B cell (primary cell): ENCODE data around the gene KLHL42. TPM values are rescaled to one million over a fixed set of nuclear protein-coding genes. Genes with fewer than 3 reads are reported as not detected.

Experiments used
- ATAC-seq: fragments of 200-7000 bp; cut with Tn5 transposase; one replicate; pipeline ENCODE4 v1.10.0; 2021; ENCODE audit warnings: low read depth, mild to moderate bottlenecking, moderate number of reproducible peaks, moderate library complexity
- CTCF ChIA-PET: fragments of 350-600 bp; sonication (Branson Sonifier 250); formaldehyde crosslinking; loops from one replicate; lab custom pipeline; 2021; ENCODE audit warnings: antibody characterized with exemption, inconsistent platforms; lab: Charles Lee
- POLR2A ChIA-PET: fragments of 350-600 bp; sonication (Branson Sonifier 250); formaldehyde crosslinking; loops from one replicate; lab custom pipeline; 2021; ENCODE audit warnings: antibody characterized with exemption; lab: Charles Lee
- DNase-seq: peaks from one replicate; pipeline ENCODE4 v3.0.0; 2013
- H2AFZ ChIP-seq: 2 replicates; pipeline ENCODE4 v1.6.1; 2012; ENCODE audit warnings: mild to moderate bottlenecking, low read depth, low read length; ENCODE audit not compliant: insufficient read depth, poor library complexity, severe bottlenecking
- H3K27ac ChIP-seq, 2 donors: 1 replicate in 1 of 2; 2 replicates in 1 of 2; pipeline ENCODE4 v1.5.1; 2012 to 2013; ENCODE audit warnings: low read length in 2 of 2, mild to moderate bottlenecking in 2 of 2, moderate library complexity in 1 of 2
- H3K27me3 ChIP-seq, 4 experiments: fragments of 200-600 bp in 1 of 4; sonication (generic) in 1 of 4; replicated peaks in 1 of 4; 1 replicate in 2 of 4; 2 replicates in 2 of 4; pipeline versions ENCODE4 v1.6.1 to v1.7.0; 2013 to 2016; ENCODE audit warnings: low read length in 3 of 4, mild to moderate bottlenecking in 2 of 4, mixed read lengths in 1 of 4, moderate library complexity in 1 of 4; ENCODE audit not compliant: insufficient read depth in 4 of 4, control insufficient read depth in 3 of 4; ENCODE audit errors: control extremely low read depth in 1 of 4
- H3K36me3 ChIP-seq, 2 experiments: replicated peaks in 1 of 2; 1 replicate in 1 of 2; 2 replicates in 1 of 2; pipeline versions ENCODE4 v1.6.1 to v1.7.1; 2013; ENCODE audit warnings: low read length in 1 of 2; ENCODE audit not compliant: insufficient read depth in 2 of 2, control insufficient read depth in 1 of 2; ENCODE audit errors: control extremely low read depth in 1 of 2, extremely low read depth in 1 of 2
- H3K4me1 ChIP-seq, 2 donors: fragments of 200-600 bp in 1 of 2; sonication (generic) in 1 of 2; 1 replicate in 1 of 2; 2 replicates in 1 of 2; pipeline versions ENCODE4 v1.5.1 to v1.6.1; 2013 to 2017; ENCODE audit warnings: low read length in 2 of 2; ENCODE audit not compliant: control insufficient read depth in 2 of 2, insufficient read depth in 2 of 2
- H3K4me2 ChIP-seq: replicated peaks from 2 replicates; pipeline ENCODE3; 2012; ENCODE audit warnings: mild to moderate bottlenecking, low read depth, low read length; ENCODE audit not compliant: poor library complexity, severe bottlenecking
- H3K4me3 ChIP-seq, 5 experiments: fragments of 200-600 bp in 1 of 5; sonication (generic) in 1 of 5; 1 replicate in 3 of 5; 2 replicates in 2 of 5; pipeline versions ENCODE4 v1.5.1 to v1.7.0; 2011 to 2016; ENCODE audit warnings: low read length in 4 of 5, mild to moderate bottlenecking in 4 of 5, low read depth in 2 of 5, control low read depth in 1 of 5, moderate library complexity in 1 of 5; ENCODE audit not compliant: insufficient read depth in 1 of 5; ENCODE audit errors: control extremely low read depth in 1 of 5, extremely low read depth in 1 of 5
- H3K79me2 ChIP-seq: fragments of 200-600 bp; sonication (generic); one replicate; pipeline ENCODE4 v1.6.0; 2016; ENCODE audit warnings: low read length; ENCODE audit not compliant: control insufficient read depth, insufficient read depth
- H3K9ac ChIP-seq: fragments of 200-600 bp; sonication (generic); 2 replicates; pipeline ENCODE4 v1.6.1; 2017; ENCODE audit warnings: mild to moderate bottlenecking, low read length, moderate library complexity
- H3K9me3 ChIP-seq, 3 donors: one replicate each; pipeline versions ENCODE4 v1.6.1 to v1.7.1; 2013; ENCODE audit warnings: low read length in 2 of 3; ENCODE audit not compliant: control insufficient read depth in 2 of 3, insufficient read depth in 1 of 3; ENCODE audit errors: control extremely low read depth in 1 of 3
- H4K20me1 ChIP-seq: 2 replicates; pipeline ENCODE4 v1.6.0; 2012; ENCODE audit warnings: mild to moderate bottlenecking, low read length; ENCODE audit not compliant: insufficient read depth, control insufficient read depth, poor library complexity, severe bottlenecking
- H3K27ac Mint-ChIP-seq: one replicate; pipeline ENCODE4 v1.8.0; 2021; ENCODE audit warnings: mixed read lengths
- H3K27me3 Mint-ChIP-seq: one replicate; pipeline ENCODE4 v1.8.0; 2021; ENCODE audit warnings: mixed read lengths
- H3K4me1 Mint-ChIP-seq: one replicate; pipeline ENCODE4 v1.8.0; 2021; ENCODE audit warnings: mixed read lengths
- H3K4me3 Mint-ChIP-seq: one replicate; pipeline ENCODE4 v1.8.0; 2021; ENCODE audit warnings: mixed read lengths
- H3K9me3 Mint-ChIP-seq: one replicate; pipeline ENCODE4 v1.8.0; 2022; ENCODE audit warnings: mixed read lengths; ENCODE audit not compliant: insufficient read depth
- EZH2 ChIP-seq: IDR thresholded peaks from 2 replicates; pipeline ENCODE4 v1.6.1; 2012; ENCODE audit warnings: borderline replicate concordance, low read depth, mild to moderate bottlenecking, moderate library complexity, low read length; ENCODE audit not compliant: insufficient read depth, poor library complexity, severe bottlenecking
- WGBS: methylation state at CpG from one replicate; pipeline ENCODE4 v1.1.5; 2013; ENCODE audit warnings: missing lambda C conversion rate; ENCODE audit not compliant: insufficient coverage; 5-methylcytosine and 5-hydroxymethylcytosine counted together
- intact Hi-C: fragments of 100-400 bp; cut with micrococcal nuclease; formaldehyde crosslinking; loops from one replicate; pipeline ENCODE4 v1.10.0; 2022
- polyA plus RNA-seq: library from polyadenylated mRNA; depleted of rRNA; stranded (reverse); fragments of >200 nt; gene quantifications from 2 replicates; pipeline ENCODE4 v1.2.3, GENCODE V29; 2012
- total RNA-seq, 2 donors: library from RNA; stranded (reverse); fragments of 120-200 nt in 1 of 2; gene quantifications; 1 replicate in 1 of 2; 2 replicates in 1 of 2; pipeline versions ENCODE4 v1.2.3 to v1.2.4, GENCODE V29; 2013 to 2022
- TF ChIP-seq, protein P1 (sequence below): fragments of 200-600 bp; IDR thresholded peaks from one replicate; pipeline ENCODE4 v1.8.0; 2022; ENCODE audit warnings: antibody characterized with exemption, mild to moderate bottlenecking

Gene KLHL42
- total and polyA plus RNA-seq, 2 donors (not counting 1 experiment from before 2014, with no cell fraction given), result 11.5 to 20.5 TPM

- peak; percentile 60 for DNase-seq
- Histone ChIP-seq H3K4me1 (peaks cover 3 to 20% of the 10 kb centered on the region in 2 donors), H3K27ac (peak overlapping the region; percentile 27 to 52), H3K4me3 (peak overlapping the region in 2 of 5 experiments; percentile 11 to 31), H3K4me2 (peak overlapping the region; percentile 45), H4K20me1 (no peaks in the 10 kb centered on the region), H3K79me2 (no peaks in the 10 kb centered on the region), H3K9me3 (no peaks in the 10 kb centered on the region), H3K9ac (no peak overlapping the region), H3K27me3 (no peaks in the 10 kb centered on the region), H3K36me3 (no peaks in the 10 kb centered on the region), H2AFZ (peak overlapping the region; percentile 50)
- intact Hi-C loops, result no loop called here
- ATAC-seq, result peak; percentile 65
- H3K27ac Mint-ChIP-seq, result peak overlapping the region; percentile 62
- CTCF ChIA-PET, result no interaction called here
- H3K4me1 Mint-ChIP-seq, result peaks cover 35% of the 10 kb centered on the region
- peak overlapping the region; percentile 60 for H3K4me3 Mint-ChIP-seq
- POLR2A ChIA-PET, result no interaction called here
- 72% methylated on average over 12 of the region's 12 CpGs for WGBS
- TF ChIP-seq, protein P1, sequence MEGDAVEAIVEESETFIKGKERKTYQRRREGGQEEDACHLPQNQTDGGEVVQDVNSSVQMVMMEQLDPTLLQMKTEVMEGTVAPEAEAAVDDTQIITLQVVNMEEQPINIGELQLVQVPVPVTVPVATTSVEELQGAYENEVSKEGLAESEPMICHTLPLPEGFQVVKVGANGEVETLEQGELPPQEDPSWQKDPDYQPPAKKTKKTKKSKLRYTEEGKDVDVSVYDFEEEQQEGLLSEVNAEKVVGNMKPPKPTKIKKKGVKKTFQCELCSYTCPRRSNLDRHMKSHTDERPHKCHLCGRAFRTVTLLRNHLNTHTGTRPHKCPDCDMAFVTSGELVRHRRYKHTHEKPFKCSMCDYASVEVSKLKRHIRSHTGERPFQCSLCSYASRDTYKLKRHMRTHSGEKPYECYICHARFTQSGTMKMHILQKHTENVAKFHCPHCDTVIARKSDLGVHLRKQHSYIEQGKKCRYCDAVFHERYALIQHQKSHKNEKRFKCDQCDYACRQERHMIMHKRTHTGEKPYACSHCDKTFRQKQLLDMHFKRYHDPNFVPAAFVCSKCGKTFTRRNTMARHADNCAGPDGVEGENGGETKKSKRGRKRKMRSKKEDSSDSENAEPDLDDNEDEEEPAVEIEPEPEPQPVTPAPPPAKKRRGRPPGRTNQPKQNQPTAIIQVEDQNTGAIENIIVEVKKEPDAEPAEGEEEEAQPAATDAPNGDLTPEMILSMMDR, result no peak
- peaks cover 9% of the 10 kb centered on the region for H3K27me3 Mint-ChIP-seq
- no peaks in the 10 kb centered on the region for H3K9me3 Mint-ChIP-seq
Observed at GRCh38 chr12:27824126-27824842, 44.3 kb downstream of the KLHL42 start.

GRCh38 chr12:27826076-27826475 lies 46.0 kb downstream of the KLHL42 start:
- WGBS, result 88% methylated on average over 1 of the region's 1 CpG
- Mint-ChIP-seq H3K9me3 (no peaks in the 10 kb centered on the region), H3K4me1 (peaks cover 34% of the 10 kb centered on the region), H3K4me3 (no peak overlapping the region), H3K27me3 (peaks cover 5% of the 10 kb centered on the region), H3K27ac (no peak overlapping the region)
- Histone ChIP-seq H3K79me2 (no peaks in the 10 kb centered on the region), H4K20me1 (no peaks in the 10 kb centered on the region), H2AFZ (no peak overlapping the region), H3K9me3 (no peaks in the 10 kb centered on the region), H3K27ac (no peak overlapping the region), H3K4me2 (no peak overlapping the region), H3K9ac (no peak overlapping the region), H3K4me1 (peaks cover 3 to 20% of the 10 kb centered on the region in 2 donors), H3K4me3 (no peak overlapping the region), H3K27me3 (no peaks in the 10 kb centered on the region), H3K36me3 (no peaks in the 10 kb centered on the region)
- TF ChIP-seq EZH2, result no peak
- TF ChIP-seq, protein P1, result no peak
- POLR2A ChIA-PET, result no interaction called here
- ATAC-seq (no peak), DNase-seq (no peak)
- intact Hi-C loops, result no loop called here
- CTCF ChIA-PET, result no interaction called here
